CD14-positive monocyte (primary cell): ENCODE data around the gene C12orf75. TPM values are rescaled to one million over a fixed set of nuclear protein-coding genes. Genes with fewer than 3 reads are reported as not detected.

Experiments
- DNase-seq, 3 donors: peaks; one replicate each; pipeline ENCODE4 v3.0.0-alpha.2; 2011 to 2022
- H2AFZ ChIP-seq: 2 replicates; pipeline ENCODE4 v1.6.0; 2012; ENCODE audit warnings: mild to moderate bottlenecking, low read depth, low read length, inconsistent platforms; ENCODE audit not compliant: insufficient read depth, poor library complexity, severe bottlenecking
- H3K27ac ChIP-seq, 2 donors: 1 replicate in 1 of 2; 2 replicates in 1 of 2; pipeline ENCODE4 v1.5.1; 2012 to 2013; ENCODE audit warnings: low read length in 2 of 2, control low read depth in 1 of 2, inconsistent platforms in 1 of 2, low read depth in 1 of 2, mild to moderate bottlenecking in 1 of 2
- H3K27me3 ChIP-seq, 2 donors: one replicate each; pipeline versions ENCODE4 v1.6.0 to v1.6.1; 2011 to 2013; ENCODE audit warnings: low read length in 2 of 2; ENCODE audit not compliant: control insufficient read depth in 2 of 2, insufficient read depth in 2 of 2
- H3K36me3 ChIP-seq, 2 donors: replicated peaks in 1 of 2; 1 replicate in 1 of 2; 2 replicates in 1 of 2; pipeline versions ENCODE4 v1.5.1 to v1.6.1; 2012 to 2013; ENCODE audit warnings: low read length in 2 of 2, control low read depth in 1 of 2, inconsistent platforms in 1 of 2, mild to moderate bottlenecking in 1 of 2; ENCODE audit not compliant: insufficient read depth in 2 of 2, control insufficient read depth in 1 of 2
- H3K4me1 ChIP-seq, 2 donors: 1 replicate in 1 of 2; 2 replicates in 1 of 2; pipeline versions ENCODE4 v1.5.1 to v1.6.1; 2012 to 2013; ENCODE audit warnings: low read length in 2 of 2, control low read depth in 1 of 2, inconsistent platforms in 1 of 2, mild to moderate bottlenecking in 1 of 2, moderate library complexity in 1 of 2; ENCODE audit not compliant: insufficient read depth in 2 of 2, control insufficient read depth in 1 of 2
- H3K4me2 ChIP-seq: replicated peaks from 2 replicates; pipeline ENCODE3; 2012; ENCODE audit warnings: low read length, moderate library complexity, mild to moderate bottlenecking; ENCODE audit not compliant: poor library complexity, severe bottlenecking; ENCODE audit errors: extremely low read depth
- H3K4me3 ChIP-seq, 3 experiments: fragments of 200-600 bp in 1 of 3; sonication (generic) in 1 of 3; replicated peaks in 1 of 3; 1 replicate in 2 of 3; 2 replicates in 1 of 3; pipeline ENCODE4 v1.5.1; 2011 to 2013; ENCODE audit warnings: low read length in 3 of 3, mild to moderate bottlenecking in 3 of 3, control low read depth in 2 of 3, low read depth in 2 of 3, inconsistent platforms in 1 of 3, moderate library complexity in 1 of 3
- H3K79me2 ChIP-seq: 2 replicates; pipeline ENCODE4 v1.6.0; 2012; ENCODE audit warnings: mild to moderate bottlenecking, control low read depth, inconsistent platforms, low read length, moderate library complexity; ENCODE audit not compliant: insufficient read depth
- H3K9ac ChIP-seq: 2 replicates; pipeline ENCODE4 v1.6.0; 2017; ENCODE audit warnings: low read length, mild to moderate bottlenecking; ENCODE audit not compliant: insufficient read depth, poor library complexity, severe bottlenecking
- H3K9me3 ChIP-seq, 2 donors: replicated peaks in 1 of 2; 1 replicate in 1 of 2; 2 replicates in 1 of 2; pipeline versions ENCODE4 v1.5.1 to v1.6.1; 2012 to 2013; ENCODE audit warnings: low read length in 2 of 2, control low read depth in 1 of 2; ENCODE audit not compliant: control insufficient read depth in 1 of 2, insufficient read depth in 1 of 2
- H4K20me1 ChIP-seq: 2 replicates; pipeline ENCODE4 v1.6.0; 2012; ENCODE audit warnings: mild to moderate bottlenecking, low read length, control low read depth, moderate library complexity; ENCODE audit not compliant: insufficient read depth
- H3K27ac Mint-ChIP-seq, 7 donors: one replicate each; pipeline ENCODE4 v1.8.0; 2020; ENCODE audit warnings: mild to moderate bottlenecking in 7 of 7, mixed read lengths in 7 of 7, moderate library complexity in 6 of 7, inconsistent platforms in 2 of 7
- H3K27me3 Mint-ChIP-seq, 3 donors: one replicate each; pipeline ENCODE4 v1.8.0; 2021 to 2022; ENCODE audit warnings: low read depth in 3 of 3, mild to moderate bottlenecking in 3 of 3, mixed read lengths in 3 of 3, moderate library complexity in 3 of 3, inconsistent platforms in 1 of 3
- H3K36me3 Mint-ChIP-seq, 2 donors: one replicate each; pipeline ENCODE4 v1.8.0; 2020; ENCODE audit warnings: mixed read lengths in 2 of 2, inconsistent platforms in 1 of 2, mild to moderate bottlenecking in 1 of 2
- H3K4me1 Mint-ChIP-seq: one replicate; pipeline ENCODE4 v1.8.0; 2020; ENCODE audit warnings: mild to moderate bottlenecking, mixed read lengths
- H3K4me3 Mint-ChIP-seq, 2 donors: one replicate each; pipeline ENCODE4 v1.8.0; 2020; ENCODE audit warnings: mild to moderate bottlenecking in 2 of 2, mixed read lengths in 2 of 2, moderate library complexity in 1 of 2
- H3K9me3 Mint-ChIP-seq, 7 donors: one replicate each; pipeline ENCODE4 v1.8.0; 2020 to 2022; ENCODE audit warnings: mixed read lengths in 7 of 7, mild to moderate bottlenecking in 6 of 7, moderate library complexity in 6 of 7, inconsistent platforms in 2 of 7
- WGBS: methylation state at CpG from one replicate; pipeline ENCODE4 v1.1.5; 2013; ENCODE audit warnings: missing lambda C conversion rate; ENCODE audit not compliant: insufficient coverage; 5-methylcytosine and 5-hydroxymethylcytosine counted together
- intact Hi-C, 2 donors: fragments of 100-400 bp; cut with micrococcal nuclease; formaldehyde crosslinking; loops; one replicate each; pipeline versions ENCODE4 v1.15.0 to v1.15.1; 2023
- polyA plus RNA-seq, 3 donors: library from polyadenylated mRNA; depleted of rRNA in 1 of 3; unstranded in 2 of 3; stranded (reverse) in 1 of 3; fragments of 300-500 nt in 2 of 3; fragments of >200 nt in 1 of 3; fragmentation: Illumina TruSeq in 2 of 3; gene quantifications; 1 replicate in 2 of 3; 2 replicates in 1 of 3; pipeline ENCODE4 v1.2.3, GENCODE V29; 2012 to 2021
- TF ChIP-seq, protein P1 (sequence below): fragments of 200-600 bp; IDR thresholded peaks from one replicate; pipeline ENCODE4 v1.8.0; 2022; ENCODE audit warnings: antibody characterized with exemption, mild to moderate bottlenecking

C12orf75 gene
- polyA plus RNA-seq, 3 donors: 0.45 to 0.73 (median 0.73) TPM

- no peak for DNase-seq
- Mint-ChIP-seq H3K4me3 (no peak overlapping the region), H3K27ac (no peak overlapping the region), H3K4me1 (no peaks in the 10 kb centered on the region), H3K36me3 (no peaks in the 10 kb centered on the region), H3K27me3 (peaks cover 0 to 5% (median 5%) of the 10 kb centered on the region in 3 donors), H3K9me3 (no peaks in the 10 kb centered on the region)
- no peak overlapping the region for H3K4me2 ChIP-seq
- no peak overlapping the region for H3K27ac ChIP-seq
- WGBS: no CpG with 5 or more reads among the region's 2 CpGs
- no peaks in the 10 kb centered on the region for H3K4me1 ChIP-seq
- H3K9ac ChIP-seq: no peak overlapping the region
- intact Hi-C loops: no loop called here
- no peaks in the 10 kb centered on the region for H4K20me1 ChIP-seq
- TF ChIP-seq, protein P1, sequence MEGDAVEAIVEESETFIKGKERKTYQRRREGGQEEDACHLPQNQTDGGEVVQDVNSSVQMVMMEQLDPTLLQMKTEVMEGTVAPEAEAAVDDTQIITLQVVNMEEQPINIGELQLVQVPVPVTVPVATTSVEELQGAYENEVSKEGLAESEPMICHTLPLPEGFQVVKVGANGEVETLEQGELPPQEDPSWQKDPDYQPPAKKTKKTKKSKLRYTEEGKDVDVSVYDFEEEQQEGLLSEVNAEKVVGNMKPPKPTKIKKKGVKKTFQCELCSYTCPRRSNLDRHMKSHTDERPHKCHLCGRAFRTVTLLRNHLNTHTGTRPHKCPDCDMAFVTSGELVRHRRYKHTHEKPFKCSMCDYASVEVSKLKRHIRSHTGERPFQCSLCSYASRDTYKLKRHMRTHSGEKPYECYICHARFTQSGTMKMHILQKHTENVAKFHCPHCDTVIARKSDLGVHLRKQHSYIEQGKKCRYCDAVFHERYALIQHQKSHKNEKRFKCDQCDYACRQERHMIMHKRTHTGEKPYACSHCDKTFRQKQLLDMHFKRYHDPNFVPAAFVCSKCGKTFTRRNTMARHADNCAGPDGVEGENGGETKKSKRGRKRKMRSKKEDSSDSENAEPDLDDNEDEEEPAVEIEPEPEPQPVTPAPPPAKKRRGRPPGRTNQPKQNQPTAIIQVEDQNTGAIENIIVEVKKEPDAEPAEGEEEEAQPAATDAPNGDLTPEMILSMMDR: no peak
- no peak overlapping the region for H3K4me3 ChIP-seq
- no peaks in the 10 kb centered on the region for H3K79me2 ChIP-seq
- H3K36me3 ChIP-seq: no peaks in the 10 kb centered on the region
- no peak overlapping the region for H2AFZ ChIP-seq
- no peaks in the 10 kb centered on the region for H3K9me3 ChIP-seq
- H3K27me3 ChIP-seq: no peaks in the 10 kb centered on the region
Observed at GRCh38 chr12:105321125-105321524, 9.4 kb upstream of the C12orf75 start.

DNA sequence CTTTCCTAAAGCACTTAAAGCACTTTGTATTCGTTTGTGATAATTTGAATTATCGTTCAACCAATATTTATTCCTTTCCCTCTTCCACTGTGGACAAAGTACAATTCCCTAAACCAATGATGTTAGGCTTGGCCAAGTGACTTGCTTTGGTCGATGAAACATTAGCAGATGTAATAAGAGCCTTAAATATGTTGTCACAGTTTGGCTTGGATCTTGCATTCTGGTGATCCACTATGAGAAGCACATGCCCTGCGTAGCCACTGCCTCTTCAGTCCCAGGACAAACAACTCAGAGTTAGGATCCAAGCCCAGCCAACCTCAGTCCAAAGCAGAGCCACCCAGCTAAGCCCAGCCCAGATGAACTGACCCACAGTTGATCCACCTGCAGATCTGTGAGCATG is 8.4 kb upstream of the C12orf75 start:
- H2AFZ ChIP-seq: no peak overlapping the region
- Mint-ChIP-seq H3K27ac (no peak overlapping the region), H3K27me3 (peaks cover 0 to 5% (median 4%) of the 10 kb centered on the region in 3 donors), H3K4me1 (no peaks in the 10 kb centered on the region), H3K36me3 (no peaks in the 10 kb centered on the region), H3K4me3 (no peak overlapping the region), H3K9me3 (no peaks in the 10 kb centered on the region)
- WGBS: 90% methylated on average over 2 of the region's 4 CpGs
- no peak overlapping the region for H3K4me2 ChIP-seq
- no peaks in the 10 kb centered on the region for H3K4me1 ChIP-seq
- no peaks in the 10 kb centered on the region for H3K79me2 ChIP-seq
- H3K36me3 ChIP-seq: no peaks in the 10 kb centered on the region
- H4K20me1 ChIP-seq: no peaks in the 10 kb centered on the region
- H3K4me3 ChIP-seq: no peak overlapping the region
- H3K9ac ChIP-seq: no peak overlapping the region
- TF ChIP-seq, protein P1: no peak
- no peaks in the 10 kb centered on the region for H3K9me3 ChIP-seq
- no peak overlapping the region for H3K27ac ChIP-seq
- no peak for DNase-seq
- intact Hi-C loops: no loop called here
- no peaks in the 10 kb centered on the region for H3K27me3 ChIP-seq
